Measurements from ENCODE around the gene FMNL3. TPM values are rescaled to one million over a fixed set of nuclear protein-coding genes. Genes with fewer than 3 reads are reported as not detected.
A peak's percentile ranks its signal among the peaks of the same experiment; 100 is the strongest.
"Not testable (repeated sequence)": the region's sequence is repeated elsewhere in the genome, so short reads cannot be mapped to it uniquely, and the experiment has no call there.

Gene FMNL3
- total RNA-seq, 1 experiment from 2014 or later, result 19.2 TPM

DNA sequence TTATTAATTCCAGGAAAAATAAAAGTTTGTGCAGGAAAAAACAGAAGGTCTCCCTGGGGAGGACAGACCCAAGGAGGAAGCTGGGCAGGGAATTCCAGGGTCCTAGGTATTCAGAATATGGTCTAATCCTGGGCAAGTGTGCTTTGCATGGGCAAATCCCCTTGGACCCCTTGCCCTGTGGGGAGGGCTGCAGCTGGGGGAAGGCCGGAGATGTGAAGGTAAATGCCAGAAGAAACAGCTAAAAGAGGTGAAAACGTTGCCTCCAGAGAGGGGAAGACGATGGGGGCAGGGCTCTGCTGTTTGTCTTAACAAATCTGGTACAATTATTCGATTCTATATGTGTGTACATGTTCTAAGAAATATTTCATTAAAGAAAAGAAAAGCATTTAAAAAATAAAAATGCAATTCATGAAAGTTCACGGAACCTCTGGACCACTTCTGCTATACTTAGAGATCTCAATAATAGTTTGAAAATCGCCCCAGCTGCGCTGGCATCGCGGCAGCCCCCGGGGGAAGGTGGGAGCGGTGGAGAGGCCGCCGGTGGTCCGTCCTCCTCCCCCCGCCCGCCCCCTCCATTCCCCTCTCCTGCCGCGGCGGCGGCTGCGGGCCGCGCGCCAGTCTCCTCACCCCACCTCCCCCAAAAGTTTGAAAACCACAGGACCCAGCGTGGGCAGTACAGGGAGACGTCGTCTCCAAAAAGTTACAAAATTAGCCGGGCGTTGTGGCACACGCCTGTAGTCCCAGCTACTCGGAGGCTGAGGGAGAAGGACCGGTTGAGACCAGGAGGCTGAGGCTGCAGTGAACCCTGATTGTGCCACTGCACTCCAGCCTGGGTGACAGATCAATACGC, 85.3 kb downstream of the FMNL3 start:
- peak overlapping the region; percentile 53 for H3K4me3 ChIP-seq
- no peaks in the 10 kb centered on the region for H3K36me3 ChIP-seq
- no peaks in the 10 kb centered on the region for H3K27me3 ChIP-seq (replicated peaks)
- no peak overlapping the region for H3K27ac ChIP-seq
- H3K9me3 ChIP-seq (replicated peaks), result 0 out of 2 replicates have a peak, but pooled peaks cover under 1% of the 10 kb centered on the region
- peaks cover 19% of the 10 kb centered on the region for H3K4me1 ChIP-seq (replicated peaks)
- no peak for DNase-seq (ENCODE audit: low read depth in 1 of 2, low spot score in 2 of 2)

DNA sequence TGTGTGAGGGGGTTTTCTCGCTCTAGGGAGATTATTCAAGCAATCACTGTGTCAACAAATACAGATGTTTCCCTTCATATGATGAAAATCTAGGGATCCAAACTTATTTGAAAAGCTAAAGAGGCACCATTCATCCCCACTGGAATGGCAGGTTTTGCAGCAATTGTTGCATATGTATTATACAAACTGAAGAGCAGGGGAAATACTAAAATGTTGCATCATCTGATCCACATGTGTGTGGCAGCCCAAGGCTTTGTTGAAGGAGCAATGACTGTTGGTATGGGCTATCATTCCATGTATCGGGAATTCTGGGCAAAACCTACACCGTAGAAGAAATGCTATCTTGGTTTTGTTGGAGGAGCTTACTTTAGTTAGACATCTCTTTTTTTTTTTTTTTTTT, 87.9 kb downstream of the FMNL3 start:
- no peaks in the 10 kb centered on the region for H3K36me3 ChIP-seq
- peaks cover 19% of the 10 kb centered on the region for H3K4me1 ChIP-seq (replicated peaks)
- H3K9me3 ChIP-seq (replicated peaks), result peaks cover 11% of the 10 kb centered on the region; the same call in 1 of the 2 replicates
- DNase-seq (ENCODE audit: low read depth in 1 of 2, low spot score in 2 of 2), result no peak
- no peak overlapping the region for H3K27ac ChIP-seq
- no peaks in the 10 kb centered on the region for H3K27me3 ChIP-seq (replicated peaks)
- H3K4me3 ChIP-seq, result no peak overlapping the region

DNA sequence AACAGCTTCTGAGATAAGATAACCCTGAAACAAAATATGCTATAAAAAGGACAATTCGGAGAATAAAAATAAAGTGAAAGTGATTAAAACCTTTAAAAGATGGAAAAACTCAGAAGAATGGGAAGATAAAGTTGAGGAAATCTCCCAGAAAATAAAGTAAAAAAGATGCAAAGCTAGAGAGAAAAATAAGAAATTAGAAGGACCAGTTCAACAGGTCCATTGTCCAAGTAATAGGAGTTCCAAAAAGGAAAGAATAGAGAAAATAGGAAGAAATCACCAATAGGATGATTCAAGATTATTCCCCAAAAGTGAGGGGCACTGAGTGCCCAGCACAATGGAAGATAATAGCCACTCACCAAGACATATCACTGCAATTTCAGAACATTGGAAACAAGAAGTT, 88.6 kb downstream of the FMNL3 start:
- Histone ChIP-seq H3K27me3 (replicated peaks) (no peaks in the 10 kb centered on the region), H3K4me1 (replicated peaks) (peaks cover 13% of the 10 kb centered on the region), H3K9me3 (replicated peaks) (peaks cover 11% of the 10 kb centered on the region; the same call in 1 of the 2 replicates), H3K4me3 (no peak overlapping the region), H3K36me3 (no peaks in the 10 kb centered on the region), H3K27ac (no peak overlapping the region)
- DNase-seq (ENCODE audit: low read depth in 1 of 2, low spot score in 2 of 2), result no peak

DNA sequence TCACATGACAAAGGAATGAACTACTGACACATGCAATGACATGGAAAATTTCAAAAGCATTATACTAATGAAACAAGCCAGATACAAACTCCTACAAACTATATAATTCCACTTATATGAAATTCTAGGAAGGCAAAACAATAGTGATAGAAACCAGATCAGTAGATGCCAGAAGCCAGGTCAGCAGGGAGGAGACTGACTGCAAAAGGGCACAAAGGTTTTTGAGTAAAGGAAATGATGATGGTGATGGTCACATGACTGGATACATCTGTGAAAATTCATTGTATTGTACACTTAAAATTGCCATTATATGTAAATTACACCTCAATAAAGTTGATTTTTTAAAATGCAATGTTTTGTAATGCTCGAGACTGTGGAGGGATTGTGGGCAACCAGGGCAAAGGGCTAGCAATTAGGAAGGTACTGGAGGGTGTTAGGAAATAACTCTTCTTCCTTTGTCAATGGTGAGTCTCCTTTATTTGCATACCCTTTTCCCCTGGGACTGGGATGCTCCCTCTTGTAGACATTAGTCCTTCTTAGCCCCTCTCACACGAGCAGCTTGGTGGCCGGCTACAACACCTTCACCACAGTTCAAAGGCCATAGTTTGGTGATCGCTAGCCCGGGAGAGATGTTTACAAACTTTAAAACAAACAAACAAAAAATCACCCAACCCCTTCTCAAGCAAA, 90.5 kb downstream of the FMNL3 start:
- peaks cover 11% of the 10 kb centered on the region; the same call in 1 of the 2 replicates for H3K9me3 ChIP-seq (replicated peaks)
- H3K4me3 ChIP-seq, result no peak overlapping the region
- H3K4me1 ChIP-seq (replicated peaks), result peaks cover 1% of the 10 kb centered on the region; the same call in 1 of the 2 replicates
- no peaks in the 10 kb centered on the region; the same call in 1 of the 2 replicates for H3K27me3 ChIP-seq (replicated peaks)
- H3K27ac ChIP-seq, result no peak overlapping the region
- no peak for DNase-seq (ENCODE audit: low read depth in 1 of 2, low spot score in 2 of 2)
- H3K36me3 ChIP-seq, result no peaks in the 10 kb centered on the region

DNA sequence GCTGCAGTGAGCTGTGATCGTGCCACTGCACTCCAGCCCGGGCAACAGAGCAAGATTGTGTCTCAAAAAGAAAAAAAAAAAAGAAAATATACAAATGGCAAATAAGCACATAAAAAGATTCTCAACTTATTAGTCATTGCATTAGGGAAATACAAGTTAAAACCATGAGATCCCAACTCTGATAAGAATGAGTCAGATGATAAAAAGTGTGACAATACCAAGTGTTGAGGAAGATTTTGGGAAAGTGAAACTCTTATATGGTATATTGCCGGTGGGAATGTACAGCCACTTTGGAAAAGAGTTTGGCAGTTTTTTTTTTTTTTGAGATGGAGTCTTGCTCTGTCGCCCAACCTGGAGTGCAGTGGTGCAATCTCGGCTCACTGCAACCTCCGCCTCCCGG, 91.5 kb downstream of the FMNL3 start:
- no peaks in the 10 kb centered on the region; the same call in 1 of the 2 replicates for H3K27me3 ChIP-seq (replicated peaks)
- no peak overlapping the region for H3K27ac ChIP-seq
- no peaks in the 10 kb centered on the region for H3K4me1 ChIP-seq (replicated peaks)
- H3K36me3 ChIP-seq, result no peaks in the 10 kb centered on the region
- peaks cover 11% of the 10 kb centered on the region; the same call in 1 of the 2 replicates for H3K9me3 ChIP-seq (replicated peaks)
- no peak overlapping the region for H3K4me3 ChIP-seq
- no peak for DNase-seq (ENCODE audit: low read depth in 1 of 2, low spot score in 2 of 2)

DNA sequence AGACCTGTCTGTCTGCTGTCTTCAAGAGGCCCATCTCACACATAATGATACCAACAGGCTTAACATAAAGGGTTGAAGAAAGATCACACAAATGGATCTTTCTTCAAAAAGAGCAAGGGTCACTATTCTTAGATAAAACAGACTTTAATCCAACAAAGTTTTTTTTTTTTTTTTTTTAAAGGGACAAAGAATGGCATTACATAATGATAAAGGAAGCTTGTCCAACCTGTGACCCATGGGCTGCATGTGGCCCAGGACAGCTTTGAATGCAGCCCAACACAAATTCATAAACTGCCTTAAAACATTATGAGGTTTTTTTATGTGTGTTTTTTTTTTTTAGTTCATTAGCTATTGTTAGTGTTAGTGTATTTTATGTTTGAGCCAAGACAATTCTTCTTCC, 95.0 kb downstream of the FMNL3 start:
- Histone ChIP-seq H3K36me3 (no peaks in the 10 kb centered on the region), H3K27me3 (replicated peaks) (no peaks in the 10 kb centered on the region; the same call in 1 of the 2 replicates), H3K27ac (no peak overlapping the region), H3K4me1 (replicated peaks) (no peaks in the 10 kb centered on the region), H3K4me3 (no peak overlapping the region), H3K9me3 (replicated peaks) (peaks cover 11% of the 10 kb centered on the region; the same call in 1 of the 2 replicates)
- DNase-seq (ENCODE audit: low read depth in 1 of 2, low spot score in 2 of 2), result no peak

DNA sequence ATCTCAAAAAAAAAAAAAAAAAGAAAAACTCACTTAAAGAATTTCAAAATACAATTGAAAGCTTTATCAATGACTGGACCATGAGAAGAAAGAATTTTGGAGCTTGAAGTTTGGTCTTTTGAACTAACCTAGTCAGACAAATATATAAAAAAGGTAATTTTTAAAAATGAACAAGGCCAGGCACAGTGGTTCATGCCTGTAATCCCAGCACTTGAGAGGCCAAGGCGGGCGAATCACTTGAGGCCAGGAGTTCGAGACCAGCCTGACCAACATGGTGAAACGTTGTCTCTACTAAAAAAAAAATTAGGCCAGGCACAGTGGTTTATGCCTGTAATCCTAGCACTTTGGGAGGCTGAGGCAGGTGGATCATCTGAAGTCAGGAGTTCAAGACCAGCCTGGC, 96.4 kb downstream of the FMNL3 start:
- H3K4me1 ChIP-seq (replicated peaks); DNase-seq (ENCODE audit: low read depth in 1 of 2, low spot score in 2 of 2); H3K27ac ChIP-seq; H3K9me3 ChIP-seq (replicated peaks); H3K27me3 ChIP-seq (replicated peaks); H3K36me3 ChIP-seq; H3K4me3 ChIP-seq: not testable (repeated sequence)

DNA sequence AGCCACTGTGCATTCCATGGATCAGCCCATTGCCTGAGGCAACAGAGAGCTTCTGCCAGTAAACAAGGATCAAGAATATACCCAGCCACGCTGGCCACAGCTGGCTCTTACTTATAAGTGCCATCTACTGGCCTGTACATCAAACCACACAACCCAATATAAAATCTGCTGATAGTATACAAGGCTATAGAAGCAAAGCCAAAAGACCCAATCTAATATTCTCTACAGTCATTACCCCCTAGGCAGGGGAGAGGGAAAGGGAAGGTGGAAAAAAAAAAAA, 97.4 kb downstream of the FMNL3 start:
- H3K4me3 ChIP-seq, result no peak overlapping the region
- DNase-seq (ENCODE audit: low read depth in 1 of 2, low spot score in 2 of 2), result no peak
- H3K4me1 ChIP-seq (replicated peaks), result no peaks in the 10 kb centered on the region

DNA sequence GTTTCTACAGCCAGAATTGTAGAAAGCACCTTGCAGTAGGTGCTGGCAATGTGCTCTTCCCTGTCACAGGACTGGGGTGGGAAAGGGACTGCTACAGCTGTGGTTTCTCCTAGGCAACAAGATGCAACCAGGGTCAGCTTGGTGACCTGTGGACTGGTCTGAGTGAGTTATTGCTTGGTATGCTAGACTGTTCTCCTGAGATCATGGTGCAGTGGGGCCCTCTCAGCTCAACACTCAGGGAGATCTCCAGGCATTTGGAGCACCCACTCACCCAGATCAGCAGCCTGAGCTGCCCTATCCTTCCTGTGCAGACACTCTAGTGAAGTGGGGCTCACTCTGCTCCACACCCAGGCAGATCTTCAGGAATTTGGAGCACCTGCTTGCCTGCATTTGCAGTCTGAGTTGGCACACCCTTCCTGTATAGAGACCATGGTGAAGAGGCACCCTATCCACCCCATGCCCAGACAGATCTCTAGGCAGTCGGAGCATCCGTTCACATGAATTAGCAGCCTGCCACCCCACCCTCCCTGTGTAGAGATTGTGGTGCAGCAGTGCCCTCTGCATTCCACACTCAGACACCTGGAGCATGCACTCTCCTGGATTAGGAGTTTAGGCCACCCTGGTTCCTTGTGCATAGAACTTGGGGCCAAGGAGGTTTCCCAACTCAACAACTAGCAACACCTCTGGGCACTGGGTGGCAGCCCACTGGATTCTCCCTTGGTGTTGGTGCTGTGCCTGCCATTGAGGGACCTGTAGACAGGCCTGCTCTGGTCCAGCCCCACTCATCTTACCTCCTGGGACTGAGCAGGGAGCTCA, 97.9 kb downstream of the FMNL3 start:
- no peak overlapping the region for H3K27ac ChIP-seq
- no peaks in the 10 kb centered on the region; the same call in 1 of the 2 replicates for H3K27me3 ChIP-seq (replicated peaks)
- H3K4me1 ChIP-seq (replicated peaks), result no peaks in the 10 kb centered on the region
- no peaks in the 10 kb centered on the region for H3K36me3 ChIP-seq
- DNase-seq (ENCODE audit: low read depth in 1 of 2, low spot score in 2 of 2), result no peak
- no peaks in the 10 kb centered on the region for H3K9me3 ChIP-seq (replicated peaks)
- no peak overlapping the region for H3K4me3 ChIP-seq

More for the DNA sequence above, 97.4 kb downstream of the FMNL3 start:
- Histone ChIP-seq H3K36me3 (no peaks in the 10 kb centered on the region), H3K27me3 (replicated peaks) (no peaks in the 10 kb centered on the region; the same call in 1 of the 2 replicates), H3K9me3 (replicated peaks) (no peaks in the 10 kb centered on the region; the same call in 1 of the 2 replicates), H3K27ac (no peak overlapping the region)

DNA sequence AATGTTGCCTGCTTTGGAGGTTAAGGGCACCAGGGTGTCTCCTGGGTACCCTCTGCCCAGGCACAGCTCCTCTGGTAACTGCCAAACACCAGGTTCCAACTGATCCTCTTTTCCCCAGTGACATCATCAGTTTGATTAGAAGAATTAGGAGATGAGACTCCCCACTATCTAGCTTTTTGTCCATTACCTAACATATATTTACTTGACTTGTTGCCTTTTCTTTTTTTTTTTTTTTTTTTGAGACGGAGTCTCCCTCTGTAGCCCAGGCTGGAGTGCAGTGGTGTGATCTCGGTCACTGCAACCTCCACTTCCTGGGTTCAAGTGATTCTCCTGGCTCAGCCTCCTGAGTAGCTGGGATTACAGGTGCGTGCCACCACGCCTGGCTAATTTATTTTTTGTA, 101.7 kb downstream of the FMNL3 start, which contains the start of gene FAM186B:
TSS of gene FAM186B (minus strand) at position 101 of the 400 bp plus-strand sequence. CDS start 162 bp downstream, outside the sequence.
- H3K9me3 ChIP-seq (replicated peaks); H3K4me1 ChIP-seq (replicated peaks); H3K27me3 ChIP-seq (replicated peaks); DNase-seq (ENCODE audit: low read depth in 1 of 2, low spot score in 2 of 2); H3K27ac ChIP-seq; H3K4me3 ChIP-seq; H3K36me3 ChIP-seq: not testable (repeated sequence)

DNA sequence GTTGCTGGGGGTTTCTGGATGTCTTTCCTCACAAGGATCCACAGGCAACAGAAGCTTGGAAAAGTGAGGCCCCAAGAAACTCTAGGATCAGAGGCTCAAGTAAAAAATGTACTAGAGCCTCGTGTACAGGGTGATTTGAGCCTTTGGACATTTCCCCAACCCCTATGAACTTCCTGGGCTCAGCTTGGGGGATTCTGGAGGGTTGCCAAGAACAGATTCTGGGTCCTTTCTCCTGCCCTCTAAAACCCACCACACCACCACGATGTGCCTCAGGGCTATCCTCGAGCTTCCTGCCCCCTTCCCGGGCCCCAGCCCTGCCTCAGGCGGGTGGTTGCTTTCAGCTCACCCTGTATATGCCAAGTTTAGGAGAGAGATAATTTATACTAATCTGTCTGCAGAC, 102.3 kb downstream of the FMNL3 start:
- H3K27ac ChIP-seq, result no peak overlapping the region
- H3K4me1 ChIP-seq (replicated peaks), result no peaks in the 10 kb centered on the region
- no peaks in the 10 kb centered on the region for H3K36me3 ChIP-seq
- H3K4me3 ChIP-seq, result no peak overlapping the region
- H3K9me3 ChIP-seq (replicated peaks), result no peaks in the 10 kb centered on the region
- DNase-seq (ENCODE audit: low read depth in 1 of 2, low spot score in 2 of 2), result no peak
- H3K27me3 ChIP-seq (replicated peaks), result no peaks in the 10 kb centered on the region

DNA sequence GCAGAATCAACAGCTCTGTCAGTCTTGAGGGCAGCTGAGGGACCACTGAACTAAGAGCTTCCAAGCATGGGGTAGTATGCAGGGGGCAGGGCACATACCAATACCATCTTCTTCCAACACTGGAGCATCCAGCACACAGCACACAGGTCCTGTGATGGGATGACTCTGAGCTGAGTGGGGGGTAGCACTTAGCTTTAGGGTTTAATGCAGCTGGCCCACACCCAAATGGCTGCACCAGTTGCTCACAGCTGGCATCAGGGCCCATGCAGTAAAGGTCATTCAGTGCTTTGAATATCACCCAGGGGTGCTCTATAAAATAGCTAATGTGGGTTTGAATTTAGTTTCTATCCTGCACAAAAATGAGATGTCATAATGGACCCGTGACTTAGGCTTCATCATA, 103.5 kb downstream of the FMNL3 start:
- Histone ChIP-seq H3K9me3 (replicated peaks) (no peaks in the 10 kb centered on the region), H3K36me3 (no peaks in the 10 kb centered on the region), H3K4me1 (replicated peaks) (no peaks in the 10 kb centered on the region), H3K27me3 (replicated peaks) (no peaks in the 10 kb centered on the region), H3K27ac (no peak overlapping the region), H3K4me3 (no peak overlapping the region)
- DNase-seq (ENCODE audit: low read depth in 1 of 2, low spot score in 2 of 2), result no peak

DNA sequence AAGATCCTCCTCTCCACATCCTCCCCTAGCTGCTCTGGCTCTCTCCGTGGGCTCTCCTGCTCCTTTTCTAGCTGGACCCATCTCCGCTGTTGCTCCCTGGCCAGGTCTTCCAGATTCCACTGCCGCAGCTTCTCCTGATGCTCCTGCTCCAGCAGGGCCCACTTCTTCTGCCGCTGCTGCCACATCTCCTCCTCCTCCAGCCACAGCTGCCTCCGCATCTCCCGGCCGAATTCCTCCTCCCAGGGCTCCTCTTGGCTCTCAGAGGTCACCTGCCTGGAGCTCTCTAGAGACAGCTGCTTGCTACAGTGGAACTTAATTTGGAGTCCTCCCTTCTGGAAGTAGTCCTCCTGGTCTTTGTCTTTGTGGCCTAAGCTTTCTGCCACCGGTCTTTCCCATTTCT, 107.2 kb downstream of the FMNL3 start:
- H3K27ac ChIP-seq, result no peak overlapping the region
- no peaks in the 10 kb centered on the region for H3K9me3 ChIP-seq (replicated peaks)
- H3K36me3 ChIP-seq, result no peaks in the 10 kb centered on the region
- no peaks in the 10 kb centered on the region for H3K27me3 ChIP-seq (replicated peaks)
- H3K4me3 ChIP-seq, result no peak overlapping the region
- no peak for DNase-seq (ENCODE audit: low read depth in 1 of 2, low spot score in 2 of 2)
- no peaks in the 10 kb centered on the region for H3K4me1 ChIP-seq (replicated peaks)
